Measurements from ENCODE around the gene TBC1D5.
"Not testable (repeated sequence)": the region's sequence is repeated elsewhere in the genome, so short reads cannot be mapped to it uniquely, and the experiment has no call there.

Gene TBC1D5

GRCh38 chr3:17742102-17742879 is at the start of gene TBC1D5:
Gene TBC1D5 (minus strand): TSS chr3:17742631. CDS start chr3:17508570, 234,061 bp downstream.
- DNase-seq: peak; percentile 89

GRCh38 chr3:17783426-17783825 is 41.0 kb upstream of the TBC1D5 start:
- no peak for DNase-seq

GRCh38 chr3:17782751-17783150 is 40.3 kb upstream of the TBC1D5 start:
- no peak for DNase-seq

GRCh38 chr3:17780369-17780768 is 37.9 kb upstream of the TBC1D5 start:
- not testable (repeated sequence) for DNase-seq

GRCh38 chr3:17779304-17780250 is 37.1 kb upstream of the TBC1D5 start:
- DNase-seq: not testable (repeated sequence)

GRCh38 chr3:17777326-17777725 is 34.9 kb upstream of the TBC1D5 start:
- DNase-seq: not testable (repeated sequence)

- DNase-seq: no peak
Measured at GRCh38 chr3:17775073-17775472, 32.6 kb upstream of the TBC1D5 start.

- not testable (repeated sequence) for DNase-seq
Measured at GRCh38 chr3:17774180-17774910, 31.9 kb upstream of the TBC1D5 start.

GRCh38 chr3:17772556-17772955 is 30.1 kb upstream of the TBC1D5 start:
- DNase-seq: no peak

- no peak for DNase-seq
Measured at GRCh38 chr3:17771177-17772017, 29.0 kb upstream of the TBC1D5 start.

- no peak for DNase-seq
Measured at GRCh38 chr3:17770682-17771081, 28.3 kb upstream of the TBC1D5 start.

GRCh38 chr3:17765819-17766472 is 23.5 kb upstream of the TBC1D5 start:
- DNase-seq: no peak

GRCh38 chr3:17761563-17761962 is 19.1 kb upstream of the TBC1D5 start:
- DNase-seq: no peak

GRCh38 chr3:17759901-17760300 is 17.5 kb upstream of the TBC1D5 start:
- DNase-seq: no peak

GRCh38 chr3:17755836-17756235 is 13.4 kb upstream of the TBC1D5 start:
- DNase-seq: no peak

- DNase-seq: no peak
Measured at GRCh38 chr3:17753632-17753992, 11.2 kb upstream of the TBC1D5 start.

GRCh38 chr3:17752876-17753631 is 10.6 kb upstream of the TBC1D5 start:
- DNase-seq: no peak

GRCh38 chr3:17752436-17752835 is 10.0 kb upstream of the TBC1D5 start:
- no peak for DNase-seq

- no peak for DNase-seq
Measured at GRCh38 chr3:17749705-17750293, 7.4 kb upstream of the TBC1D5 start.

GRCh38 chr3:17749281-17749680 is 6.8 kb upstream of the TBC1D5 start:
- no peak for DNase-seq

GRCh38 chr3:17747890-17748247 is 5.4 kb upstream of the TBC1D5 start:
- DNase-seq: no peak

Measured in NCI-H1436 (cell line).